Endometrial microvascular endothelial cells (primary cell): ENCODE measurements around the gene ZNF77. TPM values are rescaled to one million over a fixed set of nuclear protein-coding genes. Genes with fewer than 3 reads are reported as not detected.

Experiments used
- total RNA-seq: library from RNA; depleted of rRNA; stranded (reverse); fragments of >200 nt; gene quantifications from one replicate; pipeline ENCODE4 v1.2.3, GENCODE V29; 2015; ENCODE audit errors: inconsistent ontology term

Gene ZNF77
- total RNA-seq, 1 donor from 2014 or later, result 2.3 TPM

Other genes with a start within 250 kb of the ZNF77 start
- not detected for gene GNG7, start 242.3 kb downstream of the ZNF77 start, total RNA-seq
- gene DIRAS1, start 223.6 kb downstream of the ZNF77 start, total RNA-seq, result not detected
- 41.0 TPM for gene SLC39A3, start 205.0 kb downstream of the ZNF77 start, total RNA-seq
- 101 TPM for gene SGTA, start 161.7 kb downstream of the ZNF77 start, total RNA-seq
- gene THOP1, start 159.5 kb downstream of the ZNF77 start, total RNA-seq, result 140 TPM
- 5.4 TPM for gene ZNF554, start 125.1 kb downstream of the ZNF77 start, total RNA-seq
- gene ZNF555, start 103.5 kb downstream of the ZNF77 start, total RNA-seq, result 3.2 TPM
- not detected for gene ZNF556, start 77.6 kb downstream of the ZNF77 start, total RNA-seq
- gene ZNF57, start 44.0 kb downstream of the ZNF77 start, total RNA-seq, result 4.6 TPM
- gene TLE6, start 32.6 kb upstream of the ZNF77 start, total RNA-seq, result 0.09 TPM
- gene TLE2, start 84.3 kb upstream of the ZNF77 start, total RNA-seq, result 11.3 TPM
- gene TLE5, start 117.5 kb upstream of the ZNF77 start, total RNA-seq, result 246 TPM
- 88.8 TPM for gene GNA11, start 149.4 kb upstream of the ZNF77 start, total RNA-seq
- not detected for gene GNA15, start 191.1 kb upstream of the ZNF77 start, total RNA-seq
- gene S1PR4, start 233.8 kb upstream of the ZNF77 start, total RNA-seq, result 0.46 TPM
- gene NCLN, start 241.0 kb upstream of the ZNF77 start, total RNA-seq, result 125 TPM